HG03378 (cell line): ENCODE results near the gene LSM7.
"Not testable (repeated sequence)": the region's sequence is repeated elsewhere in the genome, so short reads cannot be mapped to it uniquely, and the experiment has no call there.

Source experiments
- ATAC-seq: cut with Tn5 transposase; IDR thresholded peaks from one replicate; pipeline ENCODE4 v1.9.1; 2021; ENCODE audit warnings: mild to moderate bottlenecking, moderate library complexity; ENCODE audit not compliant: unreplicated experiment

Gene LSM7

DNA sequence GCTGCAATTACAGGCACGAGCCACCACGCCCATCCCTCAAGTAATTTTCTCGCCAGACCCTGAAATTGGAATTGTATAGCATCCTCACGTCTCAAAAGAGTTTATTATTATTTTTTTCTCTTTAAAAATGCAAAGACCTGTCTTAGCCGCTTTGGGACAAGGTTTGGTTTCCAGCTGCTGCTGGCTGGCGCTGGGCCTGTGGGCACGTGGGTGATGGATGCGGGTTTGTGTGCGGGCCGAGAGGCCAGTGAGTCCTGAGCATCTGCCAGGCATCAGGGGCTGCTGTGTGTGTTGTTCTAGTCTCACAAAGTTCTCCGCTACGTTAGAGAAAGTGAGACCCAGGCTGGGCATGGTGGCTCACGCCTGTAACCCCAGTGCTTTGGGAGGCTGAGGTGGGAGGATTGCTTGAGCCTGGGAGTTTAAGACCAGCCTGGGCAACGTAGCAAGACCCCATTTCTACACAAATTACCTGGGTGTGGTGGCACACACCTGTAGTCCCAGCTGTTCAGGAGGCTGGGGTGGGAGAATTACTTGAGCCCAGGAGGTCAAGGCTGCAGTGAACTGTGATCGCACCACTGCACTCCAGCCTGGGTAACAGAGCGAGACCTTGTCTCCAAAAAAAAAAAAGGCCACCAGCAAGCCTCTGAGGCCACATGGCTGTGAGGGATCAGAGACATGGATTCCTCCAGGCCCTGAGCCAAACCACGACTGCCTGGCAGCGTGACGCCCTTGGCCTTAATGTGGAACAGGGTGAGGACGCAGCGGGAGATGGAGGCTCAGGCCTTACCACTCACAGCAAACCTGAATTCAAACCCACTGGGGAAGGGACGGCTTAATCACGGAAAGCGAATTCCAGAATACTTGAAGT lies 27.0 kb upstream of the LSM7 start:
- no peak for ATAC-seq

- ATAC-seq: no peak
These were observed 26.3 kb upstream of the LSM7 start for GRCh38 chr19:2354670-2355069.

DNA sequence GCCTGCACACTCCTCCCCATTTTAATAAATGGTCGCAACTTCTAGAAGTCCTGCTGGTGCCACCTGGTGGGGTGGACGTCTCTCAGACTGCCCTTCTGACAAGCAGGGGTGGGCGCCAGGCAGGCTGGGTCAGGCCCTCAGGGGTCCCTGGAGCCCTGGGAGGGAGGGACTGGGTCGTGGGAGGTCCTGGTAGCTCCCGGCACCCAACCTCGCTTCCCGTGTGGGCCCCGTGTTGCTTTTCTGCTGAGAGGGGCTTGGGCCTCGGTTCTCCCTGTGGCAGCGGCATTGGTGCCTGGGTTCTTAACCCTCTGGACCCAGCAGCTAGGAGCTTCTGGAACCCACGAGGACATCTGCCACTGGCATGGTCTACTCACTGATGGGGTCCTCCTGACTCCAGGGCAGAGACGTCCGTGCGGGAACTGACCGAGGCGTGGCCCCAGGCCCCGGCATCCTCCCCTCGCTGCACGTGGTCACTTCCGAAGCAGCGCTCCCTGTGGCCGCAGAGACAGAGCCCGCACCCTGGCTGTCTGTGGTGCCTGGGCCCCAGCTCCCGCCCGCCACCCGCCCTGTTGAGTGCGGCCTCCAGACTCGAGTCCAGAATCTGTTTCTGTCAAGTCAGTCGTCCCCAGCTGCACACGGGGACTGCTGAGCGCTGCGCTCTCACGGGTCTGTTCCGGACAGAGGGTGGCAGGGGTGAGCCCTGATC lies 25.7 kb upstream of the LSM7 start:
- ATAC-seq: no peak

DNA sequence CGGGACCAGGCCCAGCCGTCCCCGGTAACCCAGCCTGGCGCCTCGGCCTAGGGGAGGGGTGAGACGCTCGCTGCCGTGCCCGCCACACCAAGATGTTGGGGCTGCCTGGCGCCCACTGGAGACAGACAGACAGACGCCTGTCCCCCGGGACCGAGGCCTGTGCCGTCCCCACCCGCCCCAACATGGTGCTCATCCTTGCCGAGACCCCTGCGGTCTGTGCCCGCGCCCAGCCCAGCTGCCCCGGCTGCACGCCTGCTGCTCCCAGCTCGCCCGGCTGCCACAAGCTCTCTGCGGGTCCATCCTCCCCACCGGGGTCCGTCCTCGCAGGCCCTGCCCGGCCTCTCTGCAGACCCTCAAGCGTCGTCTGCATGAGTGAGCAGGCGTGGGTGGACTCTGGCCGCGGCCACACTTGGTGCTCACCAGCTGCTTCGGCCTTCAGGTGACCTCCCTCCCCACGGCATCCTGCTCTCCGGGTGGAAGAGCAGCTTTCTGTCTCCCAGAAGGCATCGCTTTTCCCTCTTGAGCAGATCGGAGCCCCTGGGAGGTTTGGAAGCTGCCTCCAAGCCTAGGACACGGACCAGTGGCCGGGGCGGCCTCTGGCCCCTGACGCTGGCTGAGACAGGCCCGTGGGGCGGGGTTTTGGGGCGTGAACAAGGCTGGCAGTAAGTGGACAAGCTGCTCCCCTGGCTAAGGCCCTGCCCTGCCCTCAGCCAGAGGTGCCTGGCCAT lies 24.9 kb upstream of the LSM7 start:
- ATAC-seq: no peak

- ATAC-seq: no peak
These were observed 23.7 kb upstream of the LSM7 start for GRCh38 chr19:2352121-2352520.

- ATAC-seq: no peak
These were observed 23.2 kb upstream of the LSM7 start for GRCh38 chr19:2351591-2351990.

DNA sequence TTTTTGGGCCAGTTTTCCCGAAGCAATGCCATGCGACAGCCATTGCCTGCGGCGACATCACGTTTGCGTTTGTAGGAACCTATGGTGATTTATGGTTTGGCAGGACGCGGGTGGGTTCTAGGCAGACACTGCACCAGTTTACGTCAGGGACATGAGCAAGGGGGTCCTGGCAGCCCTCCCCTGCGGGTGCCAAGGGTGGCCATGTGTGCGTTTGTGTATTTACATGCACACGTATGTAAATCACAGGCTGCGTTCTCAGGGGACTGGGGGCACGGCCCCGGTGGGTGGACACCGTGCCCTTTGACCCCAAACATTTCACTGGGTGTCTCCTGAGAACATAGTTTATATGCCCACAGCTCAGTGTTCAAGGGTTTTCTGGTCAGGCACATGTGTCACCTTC lies 22.3 kb upstream of the LSM7 start:
- no peak for ATAC-seq

- ATAC-seq: not testable (repeated sequence)
These were observed 21.4 kb upstream of the LSM7 start for GRCh38 chr19:2349818-2350217.

DNA sequence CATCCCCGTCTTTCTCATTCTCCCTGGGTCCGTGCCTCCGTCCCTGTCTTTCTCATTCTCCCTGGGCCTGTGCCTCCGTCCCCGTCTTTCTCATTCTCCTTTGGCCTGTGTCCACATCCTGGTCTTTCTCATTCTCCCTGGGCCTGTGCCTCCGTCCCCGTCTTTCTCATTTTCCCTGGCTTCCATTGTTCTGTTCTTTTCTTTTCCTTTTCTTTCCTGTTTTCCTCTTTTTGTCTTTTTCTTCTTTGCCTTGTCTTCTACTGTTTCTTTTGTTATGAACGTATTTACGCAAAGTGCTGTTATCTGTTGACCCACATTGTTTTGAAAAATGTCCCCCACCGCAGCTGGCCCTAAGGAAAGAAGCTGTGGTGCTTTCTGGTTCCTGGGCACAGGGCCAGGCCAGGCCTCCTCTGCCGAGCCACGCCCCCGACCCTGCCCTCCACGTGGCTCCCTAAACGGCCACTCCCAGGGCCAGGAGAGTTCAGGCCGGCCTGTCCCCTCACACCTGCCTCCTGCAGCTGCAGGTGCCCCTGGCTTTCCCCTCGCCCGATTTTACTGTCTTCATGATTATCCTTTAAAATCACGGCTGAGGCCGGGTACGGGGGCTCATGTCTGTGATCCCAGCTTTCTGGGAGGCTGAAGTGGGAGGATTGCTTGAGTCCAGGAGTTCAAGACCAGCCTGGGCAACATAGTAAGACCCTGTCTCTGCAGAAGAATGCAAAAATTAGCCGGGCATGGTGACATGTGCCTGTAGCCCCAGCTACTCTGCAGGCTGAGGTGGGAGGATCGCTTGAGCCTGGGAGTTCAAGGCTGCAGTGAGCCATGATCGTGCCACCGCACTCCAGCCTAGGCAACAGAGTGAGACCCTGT lies 17.6 kb upstream of the LSM7 start:
- ATAC-seq: no peak

DNA sequence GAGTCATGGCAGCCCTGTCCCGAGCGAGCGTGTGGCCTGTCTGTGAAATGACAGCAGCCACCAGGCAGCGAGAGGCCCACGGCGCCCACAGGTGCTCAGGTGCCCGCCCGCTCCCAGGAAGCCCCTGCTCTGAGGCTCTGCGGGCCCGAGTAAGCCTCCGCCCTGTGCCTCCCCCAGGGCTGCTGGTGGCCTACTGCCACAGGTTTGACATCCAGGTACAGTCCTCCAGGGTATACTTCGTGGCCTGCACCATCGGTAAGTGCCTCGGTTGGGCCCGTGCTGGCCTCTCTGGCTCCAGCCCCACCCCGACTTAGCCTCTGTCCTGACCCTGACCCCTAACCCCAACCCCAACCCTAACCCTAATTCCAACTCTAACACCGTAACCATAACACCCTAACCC lies 16.7 kb upstream of the LSM7 start:
- no peak for ATAC-seq

DNA sequence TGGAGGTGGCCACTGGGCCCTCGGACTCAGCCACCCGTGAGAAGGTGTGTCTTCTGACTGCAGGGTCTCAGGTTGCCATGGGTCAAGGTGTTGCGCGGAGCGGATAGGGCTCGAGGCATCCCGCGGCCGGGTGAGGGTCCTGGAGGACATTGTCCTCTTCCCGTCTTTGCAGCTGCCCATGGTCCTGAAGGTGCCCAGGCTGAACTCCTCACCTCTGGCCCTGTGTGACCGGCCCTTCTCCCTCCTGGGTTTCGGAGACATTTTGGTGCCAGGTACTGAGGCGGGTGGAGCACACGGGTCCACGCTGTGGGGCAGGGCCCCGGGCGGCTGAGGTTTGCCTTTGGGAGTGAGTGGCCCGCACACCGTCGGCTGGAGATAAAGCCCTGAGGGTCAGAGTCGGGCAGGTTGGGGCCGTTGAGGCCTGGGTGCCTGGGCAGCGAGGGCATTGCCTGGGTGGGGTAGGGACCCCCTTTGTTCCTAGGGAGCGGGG lies 16.0 kb upstream of the LSM7 start:
- ATAC-seq: no peak

GRCh38 chr19:2343289-2343982 lies 15.1 kb upstream of the LSM7 start:
- ATAC-seq: no peak

GRCh38 chr19:2342656-2343288 lies 14.4 kb upstream of the LSM7 start:
- no peak for ATAC-seq

DNA sequence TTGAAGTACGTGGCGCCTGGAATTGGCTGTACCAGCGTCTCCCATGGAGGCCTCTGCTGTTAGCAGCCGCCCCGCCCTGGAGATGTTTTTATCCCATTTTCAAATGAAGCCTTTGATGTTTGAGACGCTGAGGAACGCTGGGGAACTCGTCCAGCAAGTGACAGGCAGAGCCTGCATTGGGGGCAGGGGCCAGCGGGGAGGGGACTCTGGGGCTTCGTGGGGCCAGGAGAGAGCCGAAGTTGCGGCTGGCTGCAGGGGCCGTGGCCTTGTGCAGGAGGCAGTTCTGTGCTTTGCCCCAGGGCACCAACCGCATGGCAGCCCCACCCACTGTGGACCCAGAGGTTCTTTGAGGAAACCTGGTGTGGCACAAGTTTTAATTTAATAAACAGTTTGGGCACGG lies 13.6 kb upstream of the LSM7 start:
- ATAC-seq: no peak

DNA sequence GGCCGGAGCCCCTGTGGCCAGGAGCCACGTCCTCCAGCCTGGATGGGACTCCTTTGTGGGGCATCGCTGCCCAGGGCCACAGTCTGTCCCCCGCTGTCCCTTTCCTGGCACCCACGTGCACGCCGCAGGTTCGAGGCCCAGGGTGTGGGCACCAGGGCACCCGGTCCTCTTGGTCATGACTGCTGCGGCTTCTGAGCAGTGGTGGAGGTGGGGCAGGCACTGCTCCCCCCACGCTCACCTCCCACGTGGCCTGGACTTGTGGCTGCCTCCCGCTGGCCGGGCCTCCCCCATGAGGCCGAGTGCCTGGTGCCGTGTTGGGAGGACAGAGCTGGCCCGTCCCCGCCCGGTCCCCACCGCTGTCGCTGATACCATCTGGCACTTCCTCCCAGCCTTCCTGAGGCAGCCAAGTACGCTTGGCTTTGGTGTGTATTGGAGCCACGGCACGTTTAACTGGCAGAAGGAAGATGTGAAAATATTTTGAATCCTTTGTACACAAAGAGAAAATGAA lies 12.9 kb upstream of the LSM7 start:
- no peak for ATAC-seq

DNA sequence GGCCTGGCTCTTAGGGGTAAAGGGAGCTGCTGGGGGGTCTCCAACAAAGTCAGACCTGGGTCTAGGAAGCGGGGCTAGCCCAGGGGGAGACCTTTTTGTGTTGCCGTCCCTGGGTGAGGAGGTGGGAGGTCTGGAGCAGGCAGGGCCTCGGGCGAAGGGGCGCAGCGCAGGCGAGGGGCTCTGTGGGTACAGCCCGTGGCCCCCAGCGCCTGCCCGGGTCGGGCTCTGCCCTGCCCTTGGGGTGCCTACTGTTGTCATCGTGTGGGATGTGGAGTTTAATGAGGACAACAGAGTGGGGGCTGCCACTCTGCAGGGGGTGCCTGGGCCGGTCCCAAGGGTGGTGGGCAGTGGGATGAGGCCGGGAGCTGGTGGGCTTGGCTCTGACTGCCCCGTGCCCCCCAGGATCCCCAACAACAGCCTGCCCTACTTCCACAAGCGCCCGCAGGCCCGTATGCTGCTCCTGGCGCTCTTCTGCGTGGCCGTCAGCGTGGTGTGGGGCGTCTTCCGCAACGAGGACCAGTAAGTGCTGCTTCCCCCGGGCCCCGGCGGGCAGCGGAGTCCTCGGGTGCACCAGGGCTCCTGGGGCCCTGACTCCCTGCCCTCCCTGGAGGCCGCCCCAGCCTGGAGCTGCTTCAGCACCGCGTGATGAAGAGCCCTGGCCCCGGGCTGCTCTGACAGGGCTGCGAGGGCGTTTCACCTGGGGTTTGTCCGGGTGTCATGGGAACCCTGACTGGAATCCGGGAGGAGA lies 12.3 kb upstream of the LSM7 start:
- ATAC-seq: no peak

DNA sequence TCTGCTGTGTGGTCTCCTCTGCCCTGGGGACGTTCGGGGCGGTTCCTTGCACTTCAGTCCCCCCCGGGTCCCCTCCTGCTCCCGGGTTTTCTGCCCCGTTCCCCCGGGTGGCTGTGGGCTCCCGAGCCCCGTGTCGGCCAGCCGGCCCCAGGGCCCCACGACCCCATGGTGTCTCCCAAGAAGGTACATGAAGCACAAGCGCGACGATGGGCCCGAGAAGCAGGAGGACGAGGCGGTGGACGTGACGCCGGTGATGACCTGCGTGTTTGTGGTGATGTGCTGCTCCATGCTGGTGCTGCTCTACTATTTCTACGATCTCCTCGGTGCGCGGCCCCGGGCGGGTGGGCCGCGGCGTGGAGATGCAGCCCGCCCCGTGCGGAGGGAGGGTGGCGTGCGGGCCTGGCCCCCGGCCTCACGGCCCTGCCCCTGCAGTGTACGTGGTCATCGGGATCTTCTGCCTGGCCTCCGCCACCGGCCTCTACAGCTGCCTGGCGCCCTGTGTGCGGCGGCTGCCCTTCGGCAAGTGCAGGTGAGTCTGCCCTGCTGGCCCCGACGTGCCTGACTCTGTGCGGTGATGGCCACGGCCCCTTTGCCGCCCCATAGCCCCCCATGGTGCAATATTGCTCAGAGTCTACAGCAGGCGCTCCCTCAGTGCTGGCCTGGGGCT lies 11.4 kb upstream of the LSM7 start:
- ATAC-seq: no peak
